H1 (cell line): ENCODE data around the gene DPYSL3. TPM values are rescaled to one million over a fixed set of nuclear protein-coding genes. Genes with fewer than 3 reads are reported as not detected.

Experiments used
- CTCF ChIA-PET: fragments of 300-600 bp; sonication (Branson Sonifier 250); formaldehyde crosslinking; loops from one replicate; lab custom pipeline; 2021; ENCODE audit not compliant: partially characterized antibody; lab: Charles Lee
- POLR2A ChIA-PET: fragments of 300-600 bp; sonication (Branson Sonifier 250); formaldehyde crosslinking; loops from one replicate; lab custom pipeline; 2021; ENCODE audit warnings: inconsistent platforms; ENCODE audit not compliant: partially characterized antibody; lab: Charles Lee
- DNase-seq, 2 experiments: peaks; one replicate each; pipeline versions ENCODE4 v3.0.0 to v3.0.0-alpha.2; 2010 to 2022; ENCODE audit warnings: low spot score in 2 of 2, low read depth in 1 of 2, mixed read lengths in 1 of 2
- FAIRE-seq: peaks from 2 replicates; lab custom pipeline; 2011; peaks lifted over from hg19 to GRCh38; lab: Jason Lieb, UNC
- H2AFZ ChIP-seq: 2 replicates; pipeline ENCODE4 v1.8.1; 2012; ENCODE audit warnings: low read length, inconsistent platforms
- H2AK5ac ChIP-seq: 2 replicates; pipeline ENCODE4 v1.6.1; 2013; ENCODE audit warnings: low read depth, low read length
- H2BK120ac ChIP-seq: replicated peaks from 2 replicates; pipeline ENCODE3; 2013; ENCODE audit warnings: low read depth, low read length, inconsistent platforms
- H2BK12ac ChIP-seq: 2 replicates; pipeline ENCODE4 v1.6.1; 2013; ENCODE audit warnings: low read depth, low read length
- H2BK15ac ChIP-seq: 2 replicates; pipeline ENCODE4 v1.6.1; 2013; ENCODE audit warnings: low read length
- H2BK20ac ChIP-seq: 2 replicates; pipeline ENCODE4 v1.6.1; 2013; ENCODE audit warnings: low read length
- H2BK5ac ChIP-seq: 2 replicates; pipeline ENCODE4 v1.6.1; 2013; ENCODE audit warnings: low read depth, low read length
- H3K14ac ChIP-seq: 2 replicates; pipeline ENCODE4 v1.6.1; 2013; ENCODE audit warnings: inconsistent platforms; ENCODE audit not compliant: insufficient read length
- H3K18ac ChIP-seq: 2 replicates; pipeline ENCODE4 v1.6.1; 2013; ENCODE audit warnings: low read length; ENCODE audit errors: extremely low read depth
- H3K23ac ChIP-seq: 2 replicates; pipeline ENCODE4 v1.6.1; 2013; ENCODE audit warnings: inconsistent platforms; ENCODE audit not compliant: insufficient read length
- H3K23me2 ChIP-seq: 2 replicates; pipeline ENCODE4 v1.6.1; 2013; ENCODE audit warnings: low read depth, low read length
- H3K27ac ChIP-seq: 2 replicates; pipeline ENCODE4 v1.6.1; 2011; ENCODE audit warnings: low read depth, low read length, inconsistent platforms
- H3K27me3 ChIP-seq, 4 experiments: replicated peaks in 1 of 4; 1 replicate in 1 of 4; 2 replicates in 3 of 4; pipeline versions ENCODE4 v1.6.1 to v1.8.1; 2011 to 2013; ENCODE audit warnings: low read length in 3 of 4, mild to moderate bottlenecking in 3 of 4, inconsistent platforms in 2 of 4, mixed read lengths in 2 of 4, moderate library complexity in 1 of 4; ENCODE audit not compliant: control insufficient read depth in 3 of 4, insufficient read depth in 3 of 4; ENCODE audit errors: extremely low read depth in 1 of 4
- H3K36me3 ChIP-seq, 4 experiments: 2 replicates each; pipeline versions ENCODE4 v1.6.1 to v1.8.1; 2011 to 2013; ENCODE audit warnings: mild to moderate bottlenecking in 4 of 4, low read length in 3 of 4, moderate library complexity in 2 of 4, control low read depth in 1 of 4, inconsistent platforms in 1 of 4; ENCODE audit not compliant: insufficient read depth in 4 of 4, control insufficient read depth in 2 of 4
- H3K4ac ChIP-seq: replicated peaks from 2 replicates; pipeline ENCODE3; 2013; ENCODE audit warnings: low read length, low read depth, mixed read lengths, inconsistent platforms; ENCODE audit not compliant: insufficient read length
- H3K4me1 ChIP-seq, 4 experiments: replicated peaks in 1 of 4; 1 replicate in 1 of 4; 2 replicates in 3 of 4; pipeline versions ENCODE4 v1.6.1 to v1.8.1; 2011 to 2013; ENCODE audit warnings: low read length in 3 of 4, inconsistent platforms in 2 of 4, mixed read lengths in 1 of 4; ENCODE audit not compliant: insufficient read depth in 4 of 4, control insufficient read depth in 3 of 4
- H3K4me2 ChIP-seq, 2 experiments: 2 replicates each; pipeline versions ENCODE4 v1.6.1 to v1.8.1; 2011 to 2013; ENCODE audit warnings: low read depth in 2 of 2, low read length in 2 of 2, control low read depth in 1 of 2, inconsistent platforms in 1 of 2, mild to moderate bottlenecking in 1 of 2; ENCODE audit not compliant: insufficient read depth in 1 of 2
- H3K4me3 ChIP-seq, 4 experiments: fragments of 200-600, 300-600 bp in 1 of 4; sonication (generic), shearing (Covaris generic), sonication (Bioruptor Twin) in 1 of 4; 2 replicates each; pipeline versions ENCODE4 v1.5.1 to v1.8.1; 2011 to 2016; ENCODE audit warnings: low read length in 4 of 4, low read depth in 3 of 4, control low read depth in 2 of 4, inconsistent platforms in 2 of 4, mild to moderate bottlenecking in 2 of 4, mixed read lengths in 1 of 4, moderate library complexity in 1 of 4; ENCODE audit not compliant: insufficient read depth in 2 of 4; ENCODE audit errors: extremely low read depth in 1 of 4
- H3K56ac ChIP-seq: replicated peaks from 2 replicates; pipeline ENCODE3; 2013; ENCODE audit warnings: low read depth, mild to moderate bottlenecking, mixed read lengths, low read length, inconsistent platforms; ENCODE audit not compliant: insufficient read length
- H3K79me1 ChIP-seq: 2 replicates; pipeline ENCODE4 v1.6.1; 2013; ENCODE audit warnings: low read depth, low read length, control low read depth
- H3K79me2 ChIP-seq, 2 experiments: 2 replicates each; pipeline versions ENCODE4 v1.6.1 to v1.8.1; 2012 to 2013; ENCODE audit warnings: low read length in 2 of 2, mild to moderate bottlenecking in 2 of 2, inconsistent platforms in 1 of 2; ENCODE audit not compliant: insufficient read depth in 2 of 2, control insufficient read depth in 1 of 2
- H3K9ac ChIP-seq, 4 experiments: replicated peaks in 1 of 4; 1 replicate in 1 of 4; 2 replicates in 3 of 4; pipeline versions ENCODE4 v1.6.1 to v1.8.1; 2011 to 2013; ENCODE audit warnings: low read depth in 3 of 4, low read length in 3 of 4, control low read depth in 2 of 4, mild to moderate bottlenecking in 2 of 4, moderate library complexity in 2 of 4, inconsistent platforms in 1 of 4; ENCODE audit errors: extremely low read depth in 1 of 4
- H3K9me3 ChIP-seq, 2 experiments: 2 replicates each; pipeline versions ENCODE4 v1.6.1 to v1.8.1; 2012 to 2013; ENCODE audit warnings: mild to moderate bottlenecking in 2 of 2, moderate library complexity in 2 of 2, control low read depth in 1 of 2, inconsistent platforms in 1 of 2, low read depth in 1 of 2, low read length in 1 of 2, mixed read lengths in 1 of 2; ENCODE audit not compliant: insufficient read depth in 2 of 2
- H4K20me1 ChIP-seq, 2 experiments: replicated peaks in 1 of 2; 2 replicates each; pipeline versions ENCODE3 to v1.8.1; 2011 to 2013; ENCODE audit warnings: inconsistent platforms in 2 of 2, low read length in 2 of 2, mild to moderate bottlenecking in 1 of 2; ENCODE audit not compliant: insufficient read depth in 2 of 2, control insufficient read depth in 1 of 2
- H4K5ac ChIP-seq: 2 replicates; pipeline ENCODE4 v1.6.1; 2013; ENCODE audit warnings: low read length, low read depth, mixed read lengths, inconsistent platforms; ENCODE audit not compliant: insufficient read length
- H4K8ac ChIP-seq: 2 replicates; pipeline ENCODE4 v1.8.0; 2013; ENCODE audit warnings: mild to moderate bottlenecking, moderate library complexity, low read length, inconsistent platforms; ENCODE audit not compliant: insufficient read depth; ENCODE audit errors: extremely low read depth
- H4K91ac ChIP-seq: replicated peaks from 2 replicates; pipeline ENCODE3; 2013; ENCODE audit warnings: low read length, mixed read lengths, inconsistent platforms; ENCODE audit not compliant: insufficient read length
- BCL11A ChIP-seq, 2 experiments: IDR thresholded peaks; one replicate each; pipeline ENCODE4 v1.6.1; 2011; ENCODE audit warnings: low read depth in 2 of 2, low read length in 2 of 2, mild to moderate bottlenecking in 2 of 2
- CTCF ChIP-seq, 3 experiments: IDR thresholded peaks; 1 replicate in 2 of 3; 2 replicates in 1 of 3; pipeline versions ENCODE4 v1.5.1 to v1.6.1; 2011; ENCODE audit warnings: low read length in 3 of 3, mild to moderate bottlenecking in 3 of 3, inconsistent platforms in 2 of 3, low read depth in 1 of 3, moderate library complexity in 1 of 3; ENCODE audit not compliant: insufficient read depth in 1 of 3; ENCODE audit errors: control extremely low read depth in 1 of 3
- FOSL1 ChIP-seq: IDR thresholded peaks from 2 replicates; pipeline ENCODE4 v1.6.1; 2011; ENCODE audit warnings: mild to moderate bottlenecking, low read depth, low read length, moderate library complexity; ENCODE audit not compliant: insufficient read depth
- JUN ChIP-seq: IDR thresholded peaks from 2 replicates; pipeline ENCODE4 v1.6.1; 2011; ENCODE audit warnings: low read depth, mild to moderate bottlenecking, improper control_type of control experiment, low read length
- MAX ChIP-seq: IDR thresholded peaks from 2 replicates; pipeline ENCODE4 v1.6.1; 2012; ENCODE audit warnings: inconsistent platforms
- PHF8 ChIP-seq: fragments of 200-600 bp; sonication (generic); conservative IDR thresholded peaks from 2 replicates; pipeline ENCODE4 v1.7.1; 2012; ENCODE audit warnings: low read depth, mild to moderate bottlenecking, inconsistent platforms, low read length, moderate library complexity
- POU5F1 ChIP-seq: IDR thresholded peaks from 2 replicates; pipeline ENCODE4 v1.6.1; 2011; ENCODE audit warnings: low read depth, mild to moderate bottlenecking, low read length, moderate library complexity
- SAP30 ChIP-seq: fragments of 300-600 bp; sonication (generic); IDR thresholded peaks from 2 replicates; pipeline ENCODE4 v1.7.1; 2012; ENCODE audit warnings: low read length, moderate library complexity, mild to moderate bottlenecking, inconsistent platforms; ENCODE audit not compliant: insufficient read depth, insufficient replicate concordance
- SIN3A ChIP-seq, 2 experiments: IDR thresholded peaks in 1 of 2; conservative IDR thresholded peaks in 1 of 2; 2 replicates each; pipeline ENCODE4 v1.6.1; 2011 to 2012; ENCODE audit warnings: low read length in 2 of 2, improper control_type of control experiment in 1 of 2, low read depth in 1 of 2, mild to moderate bottlenecking in 1 of 2
- TAF1 ChIP-seq: IDR thresholded peaks from 2 replicates; pipeline ENCODE4 v1.6.1; 2011; ENCODE audit warnings: mild to moderate bottlenecking, low read depth, low read length
- ZNF274 ChIP-seq: IDR thresholded peaks from 2 replicates; pipeline ENCODE4 v1.7.0; 2012; ENCODE audit warnings: low read length, borderline replicate concordance; ENCODE audit errors: extremely low read depth
- polyA plus RNA-seq, 7 experiments: library from polyadenylated mRNA; depleted of rRNA in 3 of 7; stranded (reverse) in 5 of 7; unstranded in 2 of 7; fragments of >200 nt in 5 of 7; fragments of 200-250 nt in 2 of 7; gene quantifications; 1 replicate in 5 of 7; 2 replicates in 1 of 7; 4 replicates in 1 of 7; pipeline versions ENCODE4 v1.2.1 to v1.2.3, GENCODE V29; 2011 to 2013; ENCODE audit warnings: missing spikeins in 2 of 7, mixed read lengths in 2 of 7
- total RNA-seq: library from RNA; stranded (reverse); fragmentation: NEBNext Ultra II Directional; extraction: Animal tissue kit (Norgen Biotek cat#: 25700); gene quantifications from 2 replicates; pipeline ENCODE4 v1.2.1, GENCODE V29; 2021

DPYSL3 gene
- total and polyA plus RNA-seq, 2 of the 8 experiments (the other 6 are each of a cell fraction or from before 2014, with no cell fraction given) = 268 to 387 TPM

- H3K27ac ChIP-seq = no peak overlapping the region
- peaks cover 0 to 1% (median 0%) of the 10 kb centered on the region in 4 experiments; a peak in 1 of 7 replicates for H3K27me3 ChIP-seq
- no peak overlapping the region for H2AK5ac ChIP-seq
- no peak overlapping the region for H3K18ac ChIP-seq
- no peak overlapping the region for H3K4me2 ChIP-seq
- H3K56ac ChIP-seq = no peak overlapping the region
- no peak overlapping the region for H3K9ac ChIP-seq
- no peak overlapping the region for H4K91ac ChIP-seq
- 0 out of 4 replicates have a peak, but pooled peaks cover 0 to 4% of the 10 kb centered on the region in 2 experiments for H3K9me3 ChIP-seq
- no peak overlapping the region for H2BK20ac ChIP-seq
- H4K20me1 ChIP-seq = no peaks in the 10 kb centered on the region
- no peak overlapping the region for H4K8ac ChIP-seq
- no peak overlapping the region for H3K4me3 ChIP-seq
- no peak overlapping the region for H3K4ac ChIP-seq
- CTCF ChIA-PET = interaction anchor here (1.0 to 5.2 kb wide), 4 partner anchors 10 to 153 kb away, joined by 3 to 30 read pairs (median 6); no protein-coding TSS in a partner anchor
- POLR2A ChIA-PET = no interaction called here
- H3K79me1 ChIP-seq = no peaks in the 10 kb centered on the region
- no peak overlapping the region for H2BK12ac ChIP-seq
- H3K23ac ChIP-seq = peak overlapping the region; percentile 15
- FAIRE-seq (no peak), DNase-seq (no peak)
- H2BK15ac ChIP-seq = no peak overlapping the region
- H3K14ac ChIP-seq = no peak overlapping the region
- H4K5ac ChIP-seq = no peak overlapping the region
- peaks cover 0 to 8% (median 2%) of the 10 kb centered on the region in 4 experiments; a peak in 4 of 7 replicates for H3K4me1 ChIP-seq
- no peak overlapping the region for H2BK120ac ChIP-seq
- H3K79me2 ChIP-seq = no peaks in the 10 kb centered on the region
- H2AFZ ChIP-seq = no peak overlapping the region
- no peaks in the 10 kb centered on the region for H3K36me3 ChIP-seq
- no peak overlapping the region for H2BK5ac ChIP-seq
- no peaks in the 10 kb centered on the region for H3K23me2 ChIP-seq
- TF ChIP-seq FOSL1 = no peak
- no peak for TF ChIP-seq SAP30
- TF ChIP-seq TAF1 = no peak
- TF ChIP-seq BCL11A (IDR thresholded peaks at IDR 0.05; ENCODE audit: low read depth in 2 of 2, low read length in 2 of 2) = no peak
- no peak for TF ChIP-seq MAX
- TF ChIP-seq CTCF (IDR thresholded peaks at IDR 0.05; ENCODE audit: control extremely low read depth in 1 of 3, insufficient read depth in 1 of 3, low read depth in 1 of 3, low read length in 3 of 3) = no peak
- TF ChIP-seq ZNF274 = no peak
- no peak for TF ChIP-seq SIN3A (conservative IDR thresholded peaks at IDR 0.05 in 1 of 2, IDR thresholded peaks at IDR 0.05 in 1 of 2; ENCODE audit: low read depth in 1 of 2, low read length in 2 of 2)
- no peak for TF ChIP-seq POU5F1
- no peak for TF ChIP-seq JUN
- TF ChIP-seq PHF8 = no peak
Observed at GRCh38 chr5:147341345-147341744, 168.5 kb downstream of the DPYSL3 start.
